ENCODE measurements around the gene FRAT1.

DNA sequence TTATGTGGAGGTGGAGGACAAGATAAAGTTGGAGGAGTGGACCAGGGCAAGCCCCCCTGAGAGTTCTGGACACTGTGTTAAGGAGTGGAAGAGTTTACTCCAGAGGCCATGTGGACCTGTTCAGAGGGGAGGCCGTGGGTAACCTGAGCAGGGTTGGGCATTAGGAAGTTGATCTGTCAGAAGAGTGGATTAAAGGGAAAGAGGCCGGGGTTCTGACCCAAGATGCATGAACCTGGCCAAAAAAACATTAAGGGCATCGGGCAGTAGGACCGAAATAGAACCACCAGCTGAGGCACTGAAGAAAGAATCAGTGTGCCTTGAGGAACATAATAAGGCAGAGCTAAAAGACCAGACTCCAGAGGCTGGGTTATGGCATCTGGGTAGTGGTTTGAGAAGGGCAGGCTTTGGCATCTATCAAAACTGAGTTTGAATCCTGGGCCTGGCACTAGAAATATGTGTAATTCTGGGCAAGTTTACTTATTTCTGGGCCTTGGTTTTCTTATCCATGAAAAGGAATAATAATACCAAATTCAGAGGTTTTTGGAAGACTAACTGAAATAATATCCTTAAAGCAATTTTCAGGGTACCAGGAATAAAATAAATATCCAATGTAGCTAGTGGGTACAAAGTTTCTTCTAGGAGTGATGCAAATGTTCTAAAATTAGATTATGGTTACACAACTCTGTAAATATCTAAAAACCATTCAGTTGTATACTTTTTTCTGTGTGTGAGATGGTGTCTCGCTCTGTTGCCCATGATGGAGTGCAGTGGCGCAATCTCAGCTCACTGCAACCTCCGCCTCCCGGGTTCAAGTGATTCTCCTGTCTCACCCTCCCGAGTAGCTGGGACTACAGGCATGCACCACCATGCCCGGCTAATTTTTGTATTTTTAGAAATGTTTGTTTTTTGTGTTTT lies 10.9 kb upstream of the FRAT1 start:
- TF ChIP-seq EZH2phosphoT487 (IDR thresholded peaks at IDR 0.05; ENCODE audit: borderline replicate concordance, low read length) = no peak
- TF ChIP-seq, protein P1, sequence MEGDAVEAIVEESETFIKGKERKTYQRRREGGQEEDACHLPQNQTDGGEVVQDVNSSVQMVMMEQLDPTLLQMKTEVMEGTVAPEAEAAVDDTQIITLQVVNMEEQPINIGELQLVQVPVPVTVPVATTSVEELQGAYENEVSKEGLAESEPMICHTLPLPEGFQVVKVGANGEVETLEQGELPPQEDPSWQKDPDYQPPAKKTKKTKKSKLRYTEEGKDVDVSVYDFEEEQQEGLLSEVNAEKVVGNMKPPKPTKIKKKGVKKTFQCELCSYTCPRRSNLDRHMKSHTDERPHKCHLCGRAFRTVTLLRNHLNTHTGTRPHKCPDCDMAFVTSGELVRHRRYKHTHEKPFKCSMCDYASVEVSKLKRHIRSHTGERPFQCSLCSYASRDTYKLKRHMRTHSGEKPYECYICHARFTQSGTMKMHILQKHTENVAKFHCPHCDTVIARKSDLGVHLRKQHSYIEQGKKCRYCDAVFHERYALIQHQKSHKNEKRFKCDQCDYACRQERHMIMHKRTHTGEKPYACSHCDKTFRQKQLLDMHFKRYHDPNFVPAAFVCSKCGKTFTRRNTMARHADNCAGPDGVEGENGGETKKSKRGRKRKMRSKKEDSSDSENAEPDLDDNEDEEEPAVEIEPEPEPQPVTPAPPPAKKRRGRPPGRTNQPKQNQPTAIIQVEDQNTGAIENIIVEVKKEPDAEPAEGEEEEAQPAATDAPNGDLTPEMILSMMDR (IDR thresholded peaks at IDR 0.05; ENCODE audit: low read depth, low read length, poor library complexity, severe bottlenecking) = no peak
